HG03045 (cell line): ENCODE measurements around the gene KRTAP12-1.
"Not testable (repeated sequence)": the region's sequence is repeated elsewhere in the genome, so short reads cannot be mapped to it uniquely, and the experiment has no call there.

ENCODE experiments used
- ATAC-seq: cut with Tn5 transposase; IDR thresholded peaks from one replicate; pipeline ENCODE4 v1.9.1; 2021; ENCODE audit warnings: mild to moderate bottlenecking, moderate library complexity; ENCODE audit not compliant: unreplicated experiment

The KRTAP12-1 gene

GRCh38 chr21:44671911-44672310 lies 10.1 kb downstream of the KRTAP12-1 start:
- ATAC-seq: no peak

GRCh38 chr21:44670642-44671432 lies 11.1 kb downstream of the KRTAP12-1 start:
- no peak for ATAC-seq

GRCh38 chr21:44667612-44668011 lies 14.4 kb downstream of the KRTAP12-1 start:
- ATAC-seq: no peak

GRCh38 chr21:44666401-44667320 lies 15.3 kb downstream of the KRTAP12-1 start, which contains the start of gene KRTAP12-2:
Gene KRTAP12-2 (minus strand): TSS chr21:44666927. CDS start chr21:44666886, 41 bp downstream.
- ATAC-seq: no peak

- no peak for ATAC-seq
Observed at GRCh38 chr21:44664691-44665090, 17.3 kb downstream of the KRTAP12-1 start.

GRCh38 chr21:44661567-44661966 lies 20.4 kb downstream of the KRTAP12-1 start:
- ATAC-seq: not testable (repeated sequence)

GRCh38 chr21:44658913-44659595 lies 22.9 kb downstream of the KRTAP12-1 start:
- no peak for ATAC-seq

GRCh38 chr21:44658541-44658910 lies 23.4 kb downstream of the KRTAP12-1 start:
- ATAC-seq: no peak

GRCh38 chr21:44657635-44658540 lies 24.1 kb downstream of the KRTAP12-1 start, which contains the start of gene KRTAP12-3:
Gene KRTAP12-3 (plus strand): TSS chr21:44657932. CDS start chr21:44657980, 48 bp downstream.
- no peak for ATAC-seq

- no peak for ATAC-seq
Observed at GRCh38 chr21:44656868-44657267, 25.1 kb downstream of the KRTAP12-1 start.

- ATAC-seq: no peak
Observed at GRCh38 chr21:44654576-44655175, 27.3 kb downstream of the KRTAP12-1 start, which contains the start of gene KRTAP12-4. Gene KRTAP12-4 (minus strand): TSS chr21:44654659. CDS start chr21:44654614, 45 bp downstream.

- ATAC-seq: no peak
Observed at GRCh38 chr21:44653656-44654575, 28.0 kb downstream of the KRTAP12-1 start.

- no peak for ATAC-seq
Observed at GRCh38 chr21:44653123-44653522, 28.8 kb downstream of the KRTAP12-1 start.

- no peak for ATAC-seq
Observed at GRCh38 chr21:44650973-44651675, 30.8 kb downstream of the KRTAP12-1 start.

- no peak for ATAC-seq
Observed at GRCh38 chr21:44650265-44650972, 31.5 kb downstream of the KRTAP12-1 start.

GRCh38 chr21:44649521-44650100 lies 32.4 kb downstream of the KRTAP12-1 start:
- ATAC-seq: no peak
